HG03108 (cell line): Measurements from ENCODE around the gene SRSF2.
"Not testable (repeated sequence)": the region's sequence is repeated elsewhere in the genome, so short reads cannot be mapped to it uniquely, and the experiment has no call there.

Experiments used
- ATAC-seq: cut with Tn5 transposase; IDR thresholded peaks from one replicate; pipeline ENCODE4 v1.9.1; 2021; ENCODE audit warnings: moderate library complexity; ENCODE audit not compliant: unreplicated experiment

The SRSF2 gene

GRCh38 chr17:76739568-76740115, 2.5 kb upstream of the SRSF2 start:
- not testable (repeated sequence) for ATAC-seq

- no peak for ATAC-seq
Measured at GRCh38 chr17:76738468-76738850, 1.3 kb upstream of the SRSF2 start.

- peak; percentile 53 for ATAC-seq
Measured at GRCh38 chr17:76737676-76738467, 741 bp upstream of the SRSF2 start, which contains the start of gene MFSD11. Gene MFSD11, plus strand, starts transcription at chr17:76738119. Its CDS starts 234 bp downstream, at chr17:76738353.

GRCh38 chr17:76736349-76737081, 616 bp downstream of the SRSF2 start:
- ATAC-seq, result peak; percentile 15

GRCh38 chr17:76735586-76736348, 1.4 kb downstream of the SRSF2 start:
- ATAC-seq, result no peak

GRCh38 chr17:76735006-76735405, 2.1 kb downstream of the SRSF2 start:
- ATAC-seq, result no peak

GRCh38 chr17:76734080-76734840, 2.9 kb downstream of the SRSF2 start:
- no peak for ATAC-seq

- no peak for ATAC-seq
Measured at GRCh38 chr17:76733618-76733957, 3.5 kb downstream of the SRSF2 start.

GRCh38 chr17:76732734-76733617, 4.2 kb downstream of the SRSF2 start:
- no peak for ATAC-seq

GRCh38 chr17:76731800-76732733, 5.1 kb downstream of the SRSF2 start:
- ATAC-seq, result not testable (repeated sequence)

- no peak for ATAC-seq
Measured at GRCh38 chr17:76727745-76728456, 9.2 kb downstream of the SRSF2 start.

- ATAC-seq, result peak; percentile 29
Measured at GRCh38 chr17:76726776-76727718, 10.1 kb downstream of the SRSF2 start, which contains the start of gene METTL23. Gene METTL23, plus strand, starts transcription at chr17:76726839. Its CDS starts 2,872 bp downstream, at chr17:76729711.

- ATAC-seq, result peak; percentile 75
Measured at GRCh38 chr17:76726231-76726775, 10.8 kb downstream of the SRSF2 start, which contains the start of gene JMJD6. Gene JMJD6, minus strand, starts transcription at chr17:76726606. Its CDS starts 131 bp downstream, at chr17:76726475.

GRCh38 chr17:76725580-76726230, 11.4 kb downstream of the SRSF2 start:
- ATAC-seq, result peak; percentile 11

- ATAC-seq, result no peak
Measured at GRCh38 chr17:76723812-76724211, 13.3 kb downstream of the SRSF2 start.

GRCh38 chr17:76722977-76723376, 14.2 kb downstream of the SRSF2 start:
- not testable (repeated sequence) for ATAC-seq
